KMS-11 (cell line): Measurements from ENCODE around the gene USP21.
A peak's percentile ranks its signal among the peaks of the same experiment; 100 is the strongest.

Experiments used
- H2AFZ ChIP-seq: fragments of 200-600 bp; sonication (generic); 2 replicates; pipeline ENCODE4 v1.6.1; 2016; ENCODE audit warnings: antibody characterized with exemption, mixed run types, low read depth
- H3K27ac ChIP-seq: fragments of 200-600 bp; sonication (generic); 2 replicates; pipeline ENCODE4 v1.6.1; 2016; ENCODE audit warnings: mild to moderate bottlenecking, mixed run types
- H3K27me3 ChIP-seq: fragments of 200-600 bp; sonication (generic); 2 replicates; pipeline ENCODE4 v1.6.1; 2017; ENCODE audit warnings: mild to moderate bottlenecking, low read depth, mixed run types, moderate library complexity; ENCODE audit not compliant: insufficient read depth
- H3K36me3 ChIP-seq: fragments of 200-600 bp; sonication (generic); 2 replicates; pipeline ENCODE4 v1.6.1; 2017; ENCODE audit warnings: mild to moderate bottlenecking, mixed run types; ENCODE audit not compliant: insufficient read depth
- H3K4me1 ChIP-seq: fragments of 200-600 bp; sonication (generic); 2 replicates; pipeline ENCODE4 v1.6.1; 2016; ENCODE audit warnings: mild to moderate bottlenecking, low read depth, mixed run types; ENCODE audit not compliant: poor library complexity, severe bottlenecking
- H3K4me2 ChIP-seq: fragments of 200-600 bp; sonication (generic); 2 replicates; pipeline ENCODE4 v1.7.0; 2016; ENCODE audit warnings: mild to moderate bottlenecking, mixed run types
- H3K4me3 ChIP-seq: fragments of 200-600 bp; sonication (generic); IDR thresholded peaks from 2 replicates; pipeline ENCODE4 v1.6.1; 2017; ENCODE audit warnings: low read depth, low read length, mixed read lengths; ENCODE audit not compliant: insufficient read depth
- H3K79me2 ChIP-seq: fragments of 200-600 bp; sonication (generic); 2 replicates; pipeline ENCODE4 v1.6.1; 2016; ENCODE audit warnings: low read depth, mixed run types; ENCODE audit not compliant: insufficient read depth
- H3K9ac ChIP-seq: fragments of 200-600 bp; sonication (generic); 2 replicates; pipeline ENCODE4 v1.6.1; 2016; ENCODE audit warnings: mild to moderate bottlenecking, mixed run types
- H4K20me1 ChIP-seq: fragments of 200-600 bp; sonication (generic); 2 replicates; pipeline ENCODE4 v1.6.1; 2016; ENCODE audit warnings: mild to moderate bottlenecking, mixed run types; ENCODE audit not compliant: insufficient read depth
- CTCF ChIP-seq: fragments of 200-600 bp; sonication (generic); conservative IDR thresholded peaks from 2 replicates; pipeline ENCODE4 v1.6.1; 2017; ENCODE audit warnings: low read depth, mild to moderate bottlenecking, antibody characterized with exemption, low read length, moderate library complexity, mixed read lengths

USP21 gene

GRCh38 chr1:161127649-161128048 is 31.7 kb upstream of the USP21 start:
- Histone ChIP-seq H2AFZ (no peak overlapping the region), H3K27ac (no peak overlapping the region), H3K4me2 (no peak overlapping the region), H3K4me1 (peaks cover 27% of the 10 kb centered on the region), H3K4me3 (no peak overlapping the region), H3K36me3 (peaks cover 4% of the 10 kb centered on the region; the same call in 1 of the 2 replicates), H3K9ac (no peak overlapping the region), H3K79me2 (peaks cover 46% of the 10 kb centered on the region; the same call in 1 of the 2 replicates), H3K27me3 (no peaks in the 10 kb centered on the region), H4K20me1 (no peaks in the 10 kb centered on the region)
- no peak for TF ChIP-seq CTCF

GRCh38 chr1:161128591-161129420 is 30.5 kb upstream of the USP21 start:
- Histone ChIP-seq H3K79me2 (peaks cover 57% of the 10 kb centered on the region), H3K27me3 (no peaks in the 10 kb centered on the region), H4K20me1 (no peaks in the 10 kb centered on the region), H3K4me1 (peaks cover 30% of the 10 kb centered on the region), H3K4me3 (no peak overlapping the region), H3K9ac (no peak overlapping the region), H3K36me3 (peaks cover 4% of the 10 kb centered on the region; the same call in 1 of the 2 replicates), H2AFZ (no peak overlapping the region), H3K4me2 (no peak overlapping the region), H3K27ac (no peak overlapping the region)
- no peak for TF ChIP-seq CTCF

GRCh38 chr1:161130266-161130665 is 29.0 kb upstream of the USP21 start:
- H3K4me3 ChIP-seq: no peak overlapping the region
- H4K20me1 ChIP-seq: no peaks in the 10 kb centered on the region
- no peaks in the 10 kb centered on the region for H3K27me3 ChIP-seq
- no peak overlapping the region for H3K9ac ChIP-seq
- H2AFZ ChIP-seq: no peak overlapping the region
- H3K36me3 ChIP-seq: peaks cover 4% of the 10 kb centered on the region; the same call in 1 of the 2 replicates
- H3K79me2 ChIP-seq: peaks cover 61% of the 10 kb centered on the region
- H3K27ac ChIP-seq: no peak overlapping the region
- no peak for TF ChIP-seq CTCF
- H3K4me2 ChIP-seq: no peak overlapping the region; the same call in 1 of the 2 replicates
- H3K4me1 ChIP-seq: peaks cover 43% of the 10 kb centered on the region

- Histone ChIP-seq H3K4me1 (peaks cover 43% of the 10 kb centered on the region), H3K36me3 (peaks cover 4% of the 10 kb centered on the region; the same call in 1 of the 2 replicates), H3K27me3 (no peaks in the 10 kb centered on the region), H3K27ac (peak overlapping the region; percentile 79), H3K4me3 (peak overlapping the region; percentile 100), H4K20me1 (no peaks in the 10 kb centered on the region), H3K9ac (peak overlapping the region; percentile 90), H2AFZ (peak overlapping the region; percentile 86), H3K4me2 (peak overlapping the region; percentile 97), H3K79me2 (peaks cover 47% of the 10 kb centered on the region)
- no peak for TF ChIP-seq CTCF
These were observed 27.5 kb upstream of the USP21 start for GRCh38 chr1:161131523-161132409.
